SKM-1 (cell line): ENCODE measurements around the gene AJUBA.
A peak's percentile ranks its signal among the peaks of the same experiment; 100 is the strongest.

Source experiments
- DNase-seq: peaks from one replicate; lab custom pipeline; 2025; ENCODE audit not compliant: unreplicated experiment; lab: John Stamatoyannopoulos, UW

Gene AJUBA

GRCh38 chr14:22952418-22952817 is 29.9 kb downstream of the AJUBA start:
- no peak for DNase-seq

DNA sequence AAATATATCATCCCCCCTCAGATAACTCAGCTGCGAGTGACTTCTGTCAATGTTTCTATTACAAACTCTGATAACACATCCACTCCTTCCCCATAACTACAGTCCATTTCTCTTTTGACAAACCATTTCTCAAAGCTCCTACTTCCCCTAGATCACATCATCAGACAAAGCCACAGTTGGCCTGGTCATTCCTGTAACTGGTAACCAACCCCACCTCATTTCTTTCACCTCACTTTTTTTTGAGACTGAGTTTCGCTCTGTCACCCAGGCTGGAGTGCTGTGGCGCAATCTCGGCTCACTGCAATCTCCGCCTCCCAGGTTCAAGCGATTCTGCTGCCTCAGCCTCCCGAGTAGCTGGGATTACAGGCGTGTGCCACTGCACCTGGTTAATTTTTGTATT is 30.6 kb downstream of the AJUBA start:
- DNase-seq, result peak; percentile 31

DNA sequence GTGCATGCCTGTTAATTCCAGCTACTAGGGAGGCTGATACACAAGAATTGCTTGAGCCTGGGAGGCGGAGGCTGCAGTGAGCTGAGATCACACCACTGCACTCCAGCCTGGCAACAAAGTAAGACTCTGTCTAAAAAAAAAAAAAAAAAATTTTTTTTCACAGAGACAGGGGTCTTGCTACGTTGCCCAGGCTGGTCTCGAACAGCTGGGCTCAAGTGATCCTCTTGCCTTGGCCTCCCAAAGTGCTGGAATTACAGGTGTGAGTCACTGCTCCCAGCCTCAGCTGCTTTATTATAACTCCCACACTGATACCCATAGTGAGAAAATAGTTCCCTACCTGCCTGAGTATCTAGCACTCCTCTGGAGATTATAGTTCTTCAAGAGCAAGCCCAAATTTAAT is 36.7 kb downstream of the AJUBA start:
- no peak for DNase-seq

GRCh38 chr14:22939684-22940083 is 42.7 kb downstream of the AJUBA start:
- DNase-seq, result no peak

DNA sequence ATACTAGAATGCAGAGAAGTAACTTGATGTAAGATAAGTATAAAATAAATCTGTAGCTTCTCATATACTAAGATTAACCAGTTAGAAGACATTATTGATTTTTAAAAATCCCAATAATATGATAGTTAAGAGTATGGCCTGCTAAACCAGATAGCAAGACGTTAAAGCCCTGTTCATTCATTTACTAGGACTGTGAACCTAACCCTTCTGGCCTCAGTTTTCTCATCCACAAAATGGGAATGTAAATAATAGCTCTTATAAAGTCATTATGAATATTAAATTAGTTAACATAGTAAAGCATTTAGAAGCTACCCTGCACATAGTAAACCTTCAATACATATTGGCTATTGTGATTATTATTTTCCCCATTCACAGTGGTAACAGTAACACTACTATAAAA is 47.2 kb downstream of the AJUBA start:
- DNase-seq, result no peak

- no peak for DNase-seq
These were observed 50.2 kb downstream of the AJUBA start for GRCh38 chr14:22932146-22932545.

GRCh38 chr14:22929961-22930364 is 52.4 kb downstream of the AJUBA start:
- no peak for DNase-seq

DNA sequence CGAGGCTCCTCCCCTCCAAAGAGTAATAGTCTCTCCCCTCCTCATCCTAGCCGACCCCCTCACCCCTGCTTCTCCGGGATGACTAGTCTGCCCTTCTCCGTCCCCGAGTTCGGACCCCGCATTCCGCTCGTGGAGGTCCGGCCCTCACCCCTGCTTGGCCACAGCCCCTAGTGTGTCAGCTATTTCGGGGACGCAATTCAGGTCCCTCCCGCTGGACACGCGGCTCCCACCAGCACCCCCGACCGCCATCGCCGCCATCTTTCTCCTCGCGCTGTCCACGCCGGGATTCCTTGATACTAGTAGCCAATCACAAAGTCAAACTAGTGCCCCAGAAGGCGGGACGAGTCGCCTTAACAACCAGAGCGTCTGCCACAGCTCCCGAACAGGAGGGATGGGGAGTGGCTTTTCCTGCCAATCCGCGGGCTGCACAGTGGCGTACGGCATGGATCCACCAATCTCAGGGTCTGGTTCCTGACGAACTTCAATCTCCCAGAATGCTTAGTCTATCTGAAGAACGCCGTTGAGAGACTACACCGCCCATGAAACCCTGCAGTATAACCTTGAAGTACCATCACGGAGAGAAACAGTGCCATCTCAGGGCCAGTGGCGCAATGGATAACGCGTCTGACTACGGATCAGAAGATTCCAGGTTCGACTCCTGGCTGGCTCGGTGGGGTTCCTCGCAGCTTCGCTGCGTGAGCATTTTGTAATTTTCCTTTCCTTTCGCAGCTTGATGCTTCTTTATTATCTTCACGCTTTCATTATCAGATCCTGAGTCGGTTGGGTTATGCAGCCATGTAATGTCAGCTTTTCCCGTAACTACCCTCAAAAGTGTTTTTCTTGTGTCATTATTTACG is 53.0 kb downstream of the AJUBA start, which contains the start of gene PRMT5:
Gene PRMT5, minus strand, starts transcription at position 273 of the 857 bp plus-strand sequence. Its CDS starts 15 bp downstream, at position 258.
- DNase-seq, result peak; percentile 83

DNA sequence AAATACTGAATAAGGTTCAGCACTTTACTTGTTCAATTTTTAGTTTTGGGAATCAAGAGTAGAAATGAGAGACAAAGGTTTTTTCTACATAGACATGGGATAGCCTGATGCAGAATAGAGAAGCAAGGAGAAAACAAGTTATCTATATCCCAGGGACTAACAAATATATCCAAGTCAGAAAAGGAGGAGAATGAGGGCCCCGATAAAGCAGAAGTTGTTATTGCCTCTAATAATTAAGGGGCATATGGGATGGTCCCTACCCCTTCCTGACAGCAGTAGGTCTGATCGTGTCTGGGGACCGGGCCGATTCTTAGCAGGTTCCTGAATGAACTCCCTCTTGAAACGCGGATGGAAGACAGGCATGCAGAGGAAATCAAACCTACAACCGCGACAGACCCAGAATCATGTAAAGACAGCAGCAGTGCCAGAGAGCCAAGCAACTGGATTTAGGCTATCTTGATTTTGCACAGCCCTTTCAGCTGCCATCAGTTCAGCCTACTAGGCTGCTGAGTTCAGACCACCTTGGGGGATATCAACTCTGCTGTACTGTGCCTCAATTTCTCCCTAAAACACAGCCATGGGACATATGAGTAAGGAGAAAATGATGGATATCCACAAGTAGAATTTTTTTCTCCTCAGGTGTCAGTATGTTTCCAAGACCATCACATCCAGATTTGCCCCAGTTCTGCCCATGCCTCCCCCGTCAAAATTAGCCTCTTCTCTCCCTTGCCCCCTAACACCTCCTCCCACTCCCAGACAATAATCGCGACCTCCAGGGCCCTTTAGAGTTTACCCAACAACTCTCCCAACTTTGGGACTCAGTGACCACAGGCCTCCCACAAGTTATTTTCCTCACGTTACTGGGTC is 53.9 kb downstream of the AJUBA start:
- no peak for DNase-seq

- no peak for DNase-seq
These were observed 56.0 kb downstream of the AJUBA start for GRCh38 chr14:22926316-22926715.

DNA sequence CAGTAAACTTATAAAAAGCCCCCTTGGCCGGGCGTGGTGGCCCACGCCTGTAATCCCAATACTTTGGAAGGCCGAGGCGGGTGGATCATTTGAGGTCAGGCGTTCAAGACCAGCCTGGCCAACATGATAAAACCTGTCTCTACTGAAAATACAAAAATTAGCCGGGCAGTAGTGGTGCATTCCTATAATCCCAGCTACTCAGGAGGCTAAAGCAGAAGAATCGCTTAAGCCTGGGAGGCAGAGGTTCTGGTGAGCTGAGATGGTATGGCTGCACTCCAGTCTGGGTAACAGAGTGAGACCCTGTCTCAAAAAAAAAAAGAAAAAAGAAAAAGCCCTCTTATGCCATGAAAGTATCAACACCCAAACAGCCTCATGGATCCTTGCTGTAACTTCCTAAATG is 56.8 kb downstream of the AJUBA start:
- DNase-seq, result no peak

GRCh38 chr14:22923746-22924145 is 58.6 kb downstream of the AJUBA start:
- no peak for DNase-seq

GRCh38 chr14:22922294-22922693 is 60.1 kb downstream of the AJUBA start:
- no peak for DNase-seq
